ENCODE measurements around the gene OPRM1. TPM values are rescaled to one million over a fixed set of nuclear protein-coding genes. Genes with fewer than 3 reads are reported as not detected.
"Not testable (repeated sequence)": the region's sequence is repeated elsewhere in the genome, so short reads cannot be mapped to it uniquely, and the experiment has no call there.

OPRM1 gene
- total RNA-seq, 1 donor from 2014 or later, result not detected

DNA sequence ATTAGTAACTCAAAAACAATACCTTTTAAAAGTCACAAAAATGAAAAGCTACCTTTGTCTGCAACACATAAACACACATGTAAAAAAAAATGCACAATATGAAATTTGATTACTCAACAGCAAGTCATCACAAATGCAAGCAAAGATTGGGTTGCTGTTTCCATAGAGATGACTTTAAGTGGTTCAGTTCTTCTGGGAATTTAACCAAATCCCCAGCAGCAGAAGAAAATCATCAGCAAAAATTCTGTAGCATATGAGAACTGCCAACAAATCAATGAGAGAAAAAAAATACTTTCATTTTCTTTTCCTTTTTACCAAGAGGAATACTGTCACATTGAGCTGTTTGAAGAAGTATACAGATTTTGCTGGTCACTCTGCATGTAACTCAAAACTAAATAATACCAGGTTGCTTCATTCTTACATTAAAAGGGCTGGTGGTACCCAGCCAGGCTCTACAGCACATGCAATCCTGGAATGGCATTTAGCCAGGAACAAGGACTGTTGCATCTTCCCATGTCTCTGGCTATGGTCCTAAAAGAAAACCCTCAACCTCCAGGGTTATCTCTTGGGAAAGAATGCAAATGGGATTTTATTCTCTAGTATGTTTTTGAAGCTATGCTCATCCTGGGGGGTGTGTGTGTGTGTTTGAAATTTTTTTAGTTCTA lies 158.3 kb downstream of the OPRM1 start:
- DNase-seq (ENCODE audit: low spot score), result no peak
- Mint-ChIP-seq H3K27me3 (ENCODE audit: low read depth) (no peaks in the 10 kb centered on the region), H3K9me3 (ENCODE audit: low read depth) (peaks cover 7% of the 10 kb centered on the region), H3K4me3 (ENCODE audit: unreplicated experiment) (no peak overlapping the region), H3K27ac (ENCODE audit: unreplicated experiment) (no peak overlapping the region), H3K36me3 (ENCODE audit: low read depth) (no peaks in the 10 kb centered on the region), H3K4me1 (ENCODE audit: low read depth) (peaks cover 4% of the 10 kb centered on the region)
- TF ChIP-seq, protein P1, sequence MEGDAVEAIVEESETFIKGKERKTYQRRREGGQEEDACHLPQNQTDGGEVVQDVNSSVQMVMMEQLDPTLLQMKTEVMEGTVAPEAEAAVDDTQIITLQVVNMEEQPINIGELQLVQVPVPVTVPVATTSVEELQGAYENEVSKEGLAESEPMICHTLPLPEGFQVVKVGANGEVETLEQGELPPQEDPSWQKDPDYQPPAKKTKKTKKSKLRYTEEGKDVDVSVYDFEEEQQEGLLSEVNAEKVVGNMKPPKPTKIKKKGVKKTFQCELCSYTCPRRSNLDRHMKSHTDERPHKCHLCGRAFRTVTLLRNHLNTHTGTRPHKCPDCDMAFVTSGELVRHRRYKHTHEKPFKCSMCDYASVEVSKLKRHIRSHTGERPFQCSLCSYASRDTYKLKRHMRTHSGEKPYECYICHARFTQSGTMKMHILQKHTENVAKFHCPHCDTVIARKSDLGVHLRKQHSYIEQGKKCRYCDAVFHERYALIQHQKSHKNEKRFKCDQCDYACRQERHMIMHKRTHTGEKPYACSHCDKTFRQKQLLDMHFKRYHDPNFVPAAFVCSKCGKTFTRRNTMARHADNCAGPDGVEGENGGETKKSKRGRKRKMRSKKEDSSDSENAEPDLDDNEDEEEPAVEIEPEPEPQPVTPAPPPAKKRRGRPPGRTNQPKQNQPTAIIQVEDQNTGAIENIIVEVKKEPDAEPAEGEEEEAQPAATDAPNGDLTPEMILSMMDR (IDR thresholded peaks at IDR 0.05), result no peak

DNA sequence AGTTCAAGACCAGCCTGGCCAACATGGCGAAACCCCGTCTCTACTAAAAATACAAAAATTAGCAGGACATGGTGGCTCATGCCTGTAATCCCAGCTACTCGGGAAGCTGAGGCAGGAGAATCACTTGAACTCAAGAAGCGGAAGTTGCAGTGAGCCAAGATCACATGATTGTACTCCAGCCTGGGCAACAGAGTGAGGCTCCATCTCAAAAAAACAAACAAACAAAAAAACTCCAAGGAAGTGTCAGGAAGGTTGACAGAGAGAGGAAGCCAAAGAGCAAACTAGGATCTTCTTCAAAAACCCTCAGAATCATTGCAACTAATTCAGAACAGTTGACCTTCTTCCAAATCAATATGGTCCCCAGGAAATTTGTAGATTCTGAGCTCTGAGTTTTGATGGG lies 162.6 kb downstream of the OPRM1 start:
- not testable (repeated sequence) for H3K27ac Mint-ChIP-seq (ENCODE audit: unreplicated experiment); DNase-seq (ENCODE audit: low spot score); H3K4me3 Mint-ChIP-seq (ENCODE audit: unreplicated experiment); H3K27me3 Mint-ChIP-seq (ENCODE audit: low read depth); H3K4me1 Mint-ChIP-seq (ENCODE audit: low read depth); H3K9me3 Mint-ChIP-seq (ENCODE audit: low read depth); H3K36me3 Mint-ChIP-seq (ENCODE audit: low read depth)

DNA sequence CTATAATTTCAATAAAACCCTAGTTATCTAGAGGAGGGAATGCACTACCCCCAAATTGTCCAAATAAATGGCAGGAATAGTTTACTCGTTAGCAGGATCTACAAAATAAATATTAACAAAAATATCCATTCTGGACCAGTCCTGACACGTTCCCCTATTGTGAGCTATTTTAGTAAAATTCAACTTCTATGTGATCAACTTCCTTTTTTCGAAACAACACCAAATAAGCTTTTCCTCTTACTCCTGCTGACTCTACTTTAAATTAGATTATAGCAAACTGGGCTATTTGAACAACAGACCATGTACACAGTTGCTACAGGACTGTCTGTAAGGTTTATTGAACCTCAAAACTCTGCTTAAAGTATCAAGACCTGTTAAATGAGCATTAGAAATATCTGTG lies 163.3 kb downstream of the OPRM1 start:
- Mint-ChIP-seq H3K4me3 (ENCODE audit: unreplicated experiment) (no peak overlapping the region), H3K4me1 (ENCODE audit: low read depth) (no peaks in the 10 kb centered on the region), H3K27me3 (ENCODE audit: low read depth) (no peaks in the 10 kb centered on the region), H3K27ac (ENCODE audit: unreplicated experiment) (no peak overlapping the region), H3K36me3 (ENCODE audit: low read depth) (no peaks in the 10 kb centered on the region), H3K9me3 (ENCODE audit: low read depth) (no peaks in the 10 kb centered on the region)
- DNase-seq (ENCODE audit: low spot score), result no peak
- TF ChIP-seq, protein P1 (IDR thresholded peaks at IDR 0.05), result no peak

DNA sequence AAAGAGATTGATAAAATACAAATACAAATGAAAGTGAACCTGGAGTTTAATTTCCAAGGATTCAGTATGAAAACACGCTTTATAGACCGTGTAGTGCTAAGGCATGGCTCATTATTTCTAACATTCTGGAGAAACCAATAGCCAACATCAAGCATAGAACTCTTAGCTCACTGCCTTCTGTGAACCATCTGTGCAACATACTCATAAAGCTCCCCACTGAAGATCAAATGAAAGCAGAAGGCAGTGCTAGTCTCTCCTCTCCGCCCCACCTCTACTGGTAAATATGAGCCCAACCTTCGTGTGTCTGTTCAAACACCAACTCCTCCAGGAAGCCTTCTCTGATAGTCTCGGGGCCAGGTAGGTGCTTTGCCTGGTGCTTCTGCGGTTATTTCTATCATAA lies 163.9 kb downstream of the OPRM1 start:
- TF ChIP-seq, protein P1 (IDR thresholded peaks at IDR 0.05), result no peak
- no peak overlapping the region for H3K27ac Mint-ChIP-seq (ENCODE audit: unreplicated experiment)
- H3K4me3 Mint-ChIP-seq (ENCODE audit: unreplicated experiment), result no peak overlapping the region
- no peaks in the 10 kb centered on the region for H3K4me1 Mint-ChIP-seq (ENCODE audit: low read depth)
- H3K36me3 Mint-ChIP-seq (ENCODE audit: low read depth), result no peaks in the 10 kb centered on the region
- H3K9me3 Mint-ChIP-seq (ENCODE audit: low read depth), result no peaks in the 10 kb centered on the region
- no peaks in the 10 kb centered on the region for H3K27me3 Mint-ChIP-seq (ENCODE audit: low read depth)
- DNase-seq (ENCODE audit: low spot score), result no peak

DNA sequence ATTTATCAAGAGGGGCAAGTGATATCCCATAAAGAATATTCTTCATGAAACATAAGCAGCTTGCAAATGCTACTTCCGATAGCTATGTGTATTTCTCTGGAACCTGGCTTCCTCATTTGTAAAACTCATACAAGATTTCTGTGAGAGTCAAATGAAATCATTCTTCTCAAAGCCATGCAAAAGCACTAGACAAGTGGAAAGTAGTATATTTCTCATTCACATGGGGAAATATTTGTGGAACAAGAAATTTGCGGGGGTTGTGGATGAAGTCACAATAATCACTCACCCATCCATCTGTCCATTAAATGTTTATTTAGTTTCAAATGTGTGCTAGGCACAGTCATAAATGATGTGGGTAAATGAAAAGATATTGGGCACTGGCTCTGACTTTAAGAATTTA lies 167.1 kb downstream of the OPRM1 start:
- Mint-ChIP-seq H3K27ac (ENCODE audit: unreplicated experiment) (no peak overlapping the region), H3K27me3 (ENCODE audit: low read depth) (no peaks in the 10 kb centered on the region), H3K36me3 (ENCODE audit: low read depth) (no peaks in the 10 kb centered on the region), H3K9me3 (ENCODE audit: low read depth) (no peaks in the 10 kb centered on the region), H3K4me3 (ENCODE audit: unreplicated experiment) (no peak overlapping the region), H3K4me1 (ENCODE audit: low read depth) (no peaks in the 10 kb centered on the region)
- DNase-seq (ENCODE audit: low spot score), result no peak
- TF ChIP-seq, protein P1 (IDR thresholded peaks at IDR 0.05), result no peak

DNA sequence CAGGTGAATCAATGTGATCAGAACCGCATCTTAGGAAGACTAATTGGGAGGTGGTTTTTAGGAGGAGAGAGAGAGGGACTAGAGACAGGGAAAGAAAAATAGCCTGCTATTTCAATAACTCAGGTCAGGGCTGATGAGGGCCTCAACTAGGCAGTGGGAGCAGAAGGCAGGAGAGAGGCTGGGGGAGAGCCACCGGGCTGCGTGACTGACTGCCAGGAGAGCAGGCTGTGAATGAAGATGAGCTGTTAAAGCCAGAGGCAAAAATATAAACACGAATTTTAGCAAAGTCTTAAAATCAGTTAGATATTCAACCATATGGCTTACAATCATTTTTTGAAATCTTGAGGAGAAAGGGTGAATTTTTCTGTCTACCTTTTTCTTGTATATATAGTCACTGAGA lies 168.0 kb downstream of the OPRM1 start:
- Mint-ChIP-seq H3K4me1 (ENCODE audit: low read depth) (no peaks in the 10 kb centered on the region), H3K4me3 (ENCODE audit: unreplicated experiment) (no peak overlapping the region), H3K36me3 (ENCODE audit: low read depth) (no peaks in the 10 kb centered on the region), H3K9me3 (ENCODE audit: low read depth) (no peaks in the 10 kb centered on the region), H3K27me3 (ENCODE audit: low read depth) (no peaks in the 10 kb centered on the region), H3K27ac (ENCODE audit: unreplicated experiment) (no peak overlapping the region)
- no peak for DNase-seq (ENCODE audit: low spot score)
- TF ChIP-seq, protein P1 (IDR thresholded peaks at IDR 0.05), result no peak

All from chondrocyte (in vitro differentiated cells).